ENCODE results near the gene SLITRK3. TPM values are rescaled to one million over a fixed set of nuclear protein-coding genes. Genes with fewer than 3 reads are reported as not detected.

The SLITRK3 gene
- total and polyA plus RNA-seq, 2 experiments from 2014 or later = 1.2 to 1.7 TPM

DNA sequence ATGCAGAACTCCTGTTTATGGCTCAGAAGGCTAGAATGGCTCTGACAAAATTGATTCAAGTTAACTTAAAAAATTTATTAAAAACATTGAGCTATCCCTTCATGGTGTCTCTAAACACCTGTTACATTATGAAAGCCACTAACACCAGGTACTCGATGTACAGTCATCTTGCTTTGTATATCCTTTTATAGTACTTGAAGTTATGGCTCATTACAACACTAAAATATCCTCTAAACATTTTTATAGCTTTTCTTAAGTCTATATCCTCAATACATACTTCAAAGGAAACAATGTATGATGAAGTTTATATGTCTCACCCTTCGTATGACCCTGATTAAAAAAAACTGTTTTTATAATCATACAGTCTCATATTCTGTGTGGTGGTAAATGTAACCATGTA, 38.2 kb downstream of the SLITRK3 start:
- no peaks in the 10 kb centered on the region for H3K27me3 Mint-ChIP-seq (ENCODE audit: insufficient read depth, low read depth, poor library complexity)

More for the DNA sequence above, 38.2 kb downstream of the SLITRK3 start:
- Histone ChIP-seq H4K20me1 (replicated peaks; ENCODE audit: insufficient read depth) (no peaks in the 10 kb centered on the region), H3K4me3 (no peak overlapping the region), H3K27ac (ENCODE audit: low read depth) (no peak overlapping the region), H2AFZ (no peak overlapping the region), H3K36me3 (ENCODE audit: insufficient read depth) (no peaks in the 10 kb centered on the region), H3K9me2 (ENCODE audit: insufficient read depth) (no peaks in the 10 kb centered on the region), H3K27me3 (ENCODE audit: insufficient read depth) (no peaks in the 10 kb centered on the region), H3F3A (replicated peaks; ENCODE audit: low read depth) (no peaks in the 10 kb centered on the region), H3K79me2 (replicated peaks; ENCODE audit: insufficient read depth) (no peaks in the 10 kb centered on the region), H3K4me2 (no peak overlapping the region), H3K4me1 (ENCODE audit: insufficient read depth) (no peaks in the 10 kb centered on the region)
- no peaks in the 10 kb centered on the region for H3K9me3 Mint-ChIP-seq
- no peak overlapping the region for H3K27ac Mint-ChIP-seq
- TF ChIP-seq, protein P1, sequence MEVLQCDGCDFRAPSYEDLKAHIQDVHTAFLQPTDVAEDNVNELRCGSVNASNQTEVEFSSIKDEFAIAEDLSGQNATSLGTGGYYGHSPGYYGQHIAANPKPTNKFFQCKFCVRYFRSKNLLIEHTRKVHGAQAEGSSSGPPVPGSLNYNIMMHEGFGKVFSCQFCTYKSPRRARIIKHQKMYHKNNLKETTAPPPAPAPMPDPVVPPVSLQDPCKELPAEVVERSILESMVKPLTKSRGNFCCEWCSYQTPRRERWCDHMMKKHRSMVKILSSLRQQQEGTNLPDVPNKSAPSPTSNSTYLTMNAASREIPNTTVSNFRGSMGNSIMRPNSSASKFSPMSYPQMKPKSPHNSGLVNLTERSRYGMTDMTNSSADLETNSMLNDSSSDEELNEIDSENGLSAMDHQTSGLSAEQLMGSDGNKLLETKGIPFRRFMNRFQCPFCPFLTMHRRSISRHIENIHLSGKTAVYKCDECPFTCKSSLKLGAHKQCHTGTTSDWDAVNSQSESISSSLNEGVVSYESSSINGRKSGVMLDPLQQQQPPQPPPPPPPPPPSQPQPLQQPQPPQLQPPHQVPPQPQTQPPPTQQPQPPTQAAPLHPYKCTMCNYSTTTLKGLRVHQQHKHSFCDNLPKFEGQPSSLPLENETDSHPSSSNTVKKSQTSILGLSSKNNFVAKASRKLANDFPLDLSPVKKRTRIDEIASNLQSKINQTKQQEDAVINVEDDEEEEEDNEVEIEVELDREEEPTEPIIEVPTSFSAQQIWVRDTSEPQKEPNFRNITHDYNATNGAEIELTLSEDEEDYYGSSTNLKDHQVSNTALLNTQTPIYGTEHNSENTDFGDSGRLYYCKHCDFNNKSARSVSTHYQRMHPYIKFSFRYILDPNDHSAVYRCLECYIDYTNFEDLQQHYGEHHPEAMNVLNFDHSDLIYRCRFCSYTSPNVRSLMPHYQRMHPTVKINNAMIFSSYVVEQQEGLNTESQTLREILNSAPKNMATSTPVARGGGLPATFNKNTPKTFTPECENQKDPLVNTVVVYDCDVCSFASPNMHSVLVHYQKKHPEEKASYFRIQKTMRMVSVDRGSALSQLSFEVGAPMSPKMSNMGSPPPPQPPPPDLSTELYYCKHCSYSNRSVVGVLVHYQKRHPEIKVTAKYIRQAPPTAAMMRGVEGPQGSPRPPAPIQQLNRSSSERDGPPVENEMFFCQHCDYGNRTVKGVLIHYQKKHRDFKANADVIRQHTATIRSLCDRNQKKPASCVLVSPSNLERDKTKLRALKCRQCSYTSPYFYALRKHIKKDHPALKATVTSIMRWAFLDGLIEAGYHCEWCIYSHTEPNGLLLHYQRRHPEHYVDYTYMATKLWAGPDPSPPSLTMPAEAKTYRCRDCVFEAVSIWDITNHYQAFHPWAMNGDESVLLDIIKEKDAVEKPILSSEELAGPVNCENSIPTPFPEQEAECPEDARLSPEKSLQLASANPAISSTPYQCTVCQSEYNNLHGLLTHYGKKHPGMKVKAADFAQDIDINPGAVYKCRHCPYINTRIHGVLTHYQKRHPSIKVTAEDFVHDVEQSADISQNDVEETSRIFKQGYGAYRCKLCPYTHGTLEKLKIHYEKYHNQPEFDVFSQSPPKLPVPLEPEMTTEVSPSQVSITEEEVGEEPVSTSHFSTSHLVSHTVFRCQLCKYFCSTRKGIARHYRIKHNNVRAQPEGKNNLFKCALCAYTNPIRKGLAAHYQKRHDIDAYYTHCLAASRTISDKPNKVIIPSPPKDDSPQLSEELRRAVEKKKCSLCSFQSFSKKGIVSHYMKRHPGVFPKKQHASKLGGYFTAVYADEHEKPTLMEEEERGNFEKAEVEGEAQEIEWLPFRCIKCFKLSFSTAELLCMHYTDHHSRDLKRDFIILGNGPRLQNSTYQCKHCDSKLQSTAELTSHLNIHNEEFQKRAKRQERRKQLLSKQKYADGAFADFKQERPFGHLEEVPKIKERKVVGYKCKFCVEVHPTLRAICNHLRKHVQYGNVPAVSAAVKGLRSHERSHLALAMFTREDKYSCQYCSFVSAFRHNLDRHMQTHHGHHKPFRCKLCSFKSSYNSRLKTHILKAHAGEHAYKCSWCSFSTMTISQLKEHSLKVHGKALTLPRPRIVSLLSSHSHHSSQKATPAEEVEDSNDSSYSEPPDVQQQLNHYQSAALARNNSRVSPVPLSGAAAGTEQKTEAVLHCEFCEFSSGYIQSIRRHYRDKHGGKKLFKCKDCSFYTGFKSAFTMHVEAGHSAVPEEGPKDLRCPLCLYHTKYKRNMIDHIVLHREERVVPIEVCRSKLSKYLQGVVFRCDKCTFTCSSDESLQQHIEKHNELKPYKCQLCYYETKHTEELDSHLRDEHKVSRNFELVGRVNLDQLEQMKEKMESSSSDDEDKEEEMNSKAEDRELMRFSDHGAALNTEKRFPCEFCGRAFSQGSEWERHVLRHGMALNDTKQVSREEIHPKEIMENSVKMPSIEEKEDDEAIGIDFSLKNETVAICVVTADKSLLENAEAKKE (CRISPR knock-in tag; IDR thresholded peaks at IDR 0.05) = no peak
- TF ChIP-seq EZH2phosphoT487 (IDR thresholded peaks at IDR 0.05; ENCODE audit: unreplicated experiment) = no peak
- TF ChIP-seq, protein P2, sequence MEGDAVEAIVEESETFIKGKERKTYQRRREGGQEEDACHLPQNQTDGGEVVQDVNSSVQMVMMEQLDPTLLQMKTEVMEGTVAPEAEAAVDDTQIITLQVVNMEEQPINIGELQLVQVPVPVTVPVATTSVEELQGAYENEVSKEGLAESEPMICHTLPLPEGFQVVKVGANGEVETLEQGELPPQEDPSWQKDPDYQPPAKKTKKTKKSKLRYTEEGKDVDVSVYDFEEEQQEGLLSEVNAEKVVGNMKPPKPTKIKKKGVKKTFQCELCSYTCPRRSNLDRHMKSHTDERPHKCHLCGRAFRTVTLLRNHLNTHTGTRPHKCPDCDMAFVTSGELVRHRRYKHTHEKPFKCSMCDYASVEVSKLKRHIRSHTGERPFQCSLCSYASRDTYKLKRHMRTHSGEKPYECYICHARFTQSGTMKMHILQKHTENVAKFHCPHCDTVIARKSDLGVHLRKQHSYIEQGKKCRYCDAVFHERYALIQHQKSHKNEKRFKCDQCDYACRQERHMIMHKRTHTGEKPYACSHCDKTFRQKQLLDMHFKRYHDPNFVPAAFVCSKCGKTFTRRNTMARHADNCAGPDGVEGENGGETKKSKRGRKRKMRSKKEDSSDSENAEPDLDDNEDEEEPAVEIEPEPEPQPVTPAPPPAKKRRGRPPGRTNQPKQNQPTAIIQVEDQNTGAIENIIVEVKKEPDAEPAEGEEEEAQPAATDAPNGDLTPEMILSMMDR (conservative IDR thresholded peaks at IDR 0.05; ENCODE audit: low read depth in 2 of 2) = no peak
- no peak for TF ChIP-seq ZNF331 (CRISPR knock-in tag; IDR thresholded peaks at IDR 0.05; ENCODE audit: low read depth)
- TF ChIP-seq EZH2 (IDR thresholded peaks at IDR 0.05; ENCODE audit: low read depth, unreplicated experiment) = no peak
- no peak for TF ChIP-seq JUNB (IDR thresholded peaks at IDR 0.05; ENCODE audit: unreplicated experiment)
- no peak for TF ChIP-seq CREB1 (CRISPR knock-in tag; IDR thresholded peaks at IDR 0.05; ENCODE audit: low read depth)
- TF ChIP-seq STAT1 (IDR thresholded peaks at IDR 0.05; ENCODE audit: unreplicated experiment) = no peak
- TF ChIP-seq, protein P3, sequence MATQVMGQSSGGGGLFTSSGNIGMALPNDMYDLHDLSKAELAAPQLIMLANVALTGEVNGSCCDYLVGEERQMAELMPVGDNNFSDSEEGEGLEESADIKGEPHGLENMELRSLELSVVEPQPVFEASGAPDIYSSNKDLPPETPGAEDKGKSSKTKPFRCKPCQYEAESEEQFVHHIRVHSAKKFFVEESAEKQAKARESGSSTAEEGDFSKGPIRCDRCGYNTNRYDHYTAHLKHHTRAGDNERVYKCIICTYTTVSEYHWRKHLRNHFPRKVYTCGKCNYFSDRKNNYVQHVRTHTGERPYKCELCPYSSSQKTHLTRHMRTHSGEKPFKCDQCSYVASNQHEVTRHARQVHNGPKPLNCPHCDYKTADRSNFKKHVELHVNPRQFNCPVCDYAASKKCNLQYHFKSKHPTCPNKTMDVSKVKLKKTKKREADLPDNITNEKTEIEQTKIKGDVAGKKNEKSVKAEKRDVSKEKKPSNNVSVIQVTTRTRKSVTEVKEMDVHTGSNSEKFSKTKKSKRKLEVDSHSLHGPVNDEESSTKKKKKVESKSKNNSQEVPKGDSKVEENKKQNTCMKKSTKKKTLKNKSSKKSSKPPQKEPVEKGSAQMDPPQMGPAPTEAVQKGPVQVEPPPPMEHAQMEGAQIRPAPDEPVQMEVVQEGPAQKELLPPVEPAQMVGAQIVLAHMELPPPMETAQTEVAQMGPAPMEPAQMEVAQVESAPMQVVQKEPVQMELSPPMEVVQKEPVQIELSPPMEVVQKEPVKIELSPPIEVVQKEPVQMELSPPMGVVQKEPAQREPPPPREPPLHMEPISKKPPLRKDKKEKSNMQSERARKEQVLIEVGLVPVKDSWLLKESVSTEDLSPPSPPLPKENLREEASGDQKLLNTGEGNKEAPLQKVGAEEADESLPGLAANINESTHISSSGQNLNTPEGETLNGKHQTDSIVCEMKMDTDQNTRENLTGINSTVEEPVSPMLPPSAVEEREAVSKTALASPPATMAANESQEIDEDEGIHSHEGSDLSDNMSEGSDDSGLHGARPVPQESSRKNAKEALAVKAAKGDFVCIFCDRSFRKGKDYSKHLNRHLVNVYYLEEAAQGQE (IDR thresholded peaks at IDR 0.05; ENCODE audit: unreplicated experiment) = no peak
- TF ChIP-seq NANOG (IDR thresholded peaks at IDR 0.05; ENCODE audit: borderline replicate concordance) = no peak
- no peak for TF ChIP-seq ZNF114 (CRISPR knock-in tag; IDR thresholded peaks at IDR 0.05)
- no peak for TF ChIP-seq POLR2AphosphoS5 (IDR thresholded peaks at IDR 0.05; ENCODE audit: low read depth)
- TF ChIP-seq, protein P4, sequence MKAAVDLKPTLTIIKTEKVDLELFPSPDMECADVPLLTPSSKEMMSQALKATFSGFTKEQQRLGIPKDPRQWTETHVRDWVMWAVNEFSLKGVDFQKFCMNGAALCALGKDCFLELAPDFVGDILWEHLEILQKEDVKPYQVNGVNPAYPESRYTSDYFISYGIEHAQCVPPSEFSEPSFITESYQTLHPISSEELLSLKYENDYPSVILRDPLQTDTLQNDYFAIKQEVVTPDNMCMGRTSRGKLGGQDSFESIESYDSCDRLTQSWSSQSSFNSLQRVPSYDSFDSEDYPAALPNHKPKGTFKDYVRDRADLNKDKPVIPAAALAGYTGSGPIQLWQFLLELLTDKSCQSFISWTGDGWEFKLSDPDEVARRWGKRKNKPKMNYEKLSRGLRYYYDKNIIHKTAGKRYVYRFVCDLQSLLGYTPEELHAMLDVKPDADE (IDR thresholded peaks at IDR 0.05) = no peak
- no peak for DNase-seq (ENCODE audit: low spot score)
- no peaks in the 10 kb centered on the region for H3K36me3 Mint-ChIP-seq (ENCODE audit: low read depth)
- H3K4me3 Mint-ChIP-seq = no peak overlapping the region
- no peak for ATAC-seq
- H3K4me1 Mint-ChIP-seq = no peaks in the 10 kb centered on the region

All from GM23338 (cell line).